A673 (cell line): ENCODE results near the gene NUP88. TPM values are rescaled to one million over a fixed set of nuclear protein-coding genes. Genes with fewer than 3 reads are reported as not detected.

Experiments used
- BruUV-seq: library from RNA; stranded (reverse); fragments of 400-500 nt; replicated peaks from 2 replicates; lab custom pipeline; 2021; lab: Mats Ljungman, UMichigan
- CTCF ChIA-PET: fragments of 300-600 bp; sonication (Branson Sonifier 250); formaldehyde crosslinking; loops from one replicate; lab custom pipeline; 2022; ENCODE audit warnings: antibody characterized with exemption; lab: Charles Lee
- POLR2A ChIA-PET: fragments of 300-600 bp; sonication (Branson Sonifier 250); formaldehyde crosslinking; loops from one replicate; lab custom pipeline; 2022; ENCODE audit warnings: antibody characterized with exemption; ENCODE audit not compliant: low non-redundant PET; lab: Charles Lee
- DNase-seq: peaks from one replicate; pipeline ENCODE4 v3.0.0-alpha.2; 2015; ENCODE audit warnings: low spot score
- H3K27ac ChIP-seq: fragments of 200-600 bp; sonication (generic); 2 replicates; pipeline ENCODE4 v1.5.1; 2016; ENCODE audit warnings: mixed run types, low read depth, mild to moderate bottlenecking, mixed read lengths, antibody characterized with exemption, low read length; ENCODE audit not compliant: poor library complexity, severe bottlenecking
- H3K27me3 ChIP-seq: fragments of 200-600 bp; sonication (generic); replicated peaks from 2 replicates; pipeline ENCODE4 v1.6.1; 2017; ENCODE audit warnings: mixed run types, low read depth, mild to moderate bottlenecking, mixed read lengths, antibody characterized with exemption, low read length; ENCODE audit not compliant: insufficient read depth, poor library complexity
- H3K36me3 ChIP-seq: fragments of 200-600 bp; sonication (generic); 2 replicates; pipeline ENCODE4 v1.6.1; 2016; ENCODE audit warnings: mixed run types, mild to moderate bottlenecking, mixed read lengths, antibody characterized with exemption, low read length; ENCODE audit not compliant: insufficient read depth, poor library complexity, severe bottlenecking
- H3K4me1 ChIP-seq: fragments of 200-600 bp; sonication (generic); 2 replicates; pipeline ENCODE4 v1.6.1; 2017; ENCODE audit warnings: mixed run types, mild to moderate bottlenecking, mixed read lengths, antibody characterized with exemption, low read length; ENCODE audit not compliant: insufficient read depth, poor library complexity, severe bottlenecking
- H3K4me3 ChIP-seq: fragments of 200-600 bp; sonication (generic); 2 replicates; pipeline ENCODE4 v1.5.1; 2016; ENCODE audit warnings: low read depth, mixed run types, mild to moderate bottlenecking, mixed read lengths, low read length; ENCODE audit not compliant: poor library complexity, severe bottlenecking
- H3K9me3 ChIP-seq: fragments of 200-600 bp; sonication (generic); 2 replicates; pipeline ENCODE4 v1.6.1; 2016; ENCODE audit warnings: mixed run types, low read depth, mild to moderate bottlenecking, mixed read lengths, antibody characterized with exemption, low read length; ENCODE audit not compliant: poor library complexity, severe bottlenecking
- CTCF ChIP-seq: fragments of 300-800, 200-600 bp; sonication (generic); conservative IDR thresholded peaks from 2 replicates; pipeline ENCODE4 v1.5.1; 2017; ENCODE audit warnings: low read depth, mild to moderate bottlenecking, antibody characterized with exemption, low read length, moderate library complexity, mixed read lengths
- EZH2 ChIP-seq: fragments of 200-600 bp; sonication (generic); IDR thresholded peaks from 2 replicates; pipeline ENCODE4 v1.6.1; 2017; ENCODE audit warnings: borderline replicate concordance, low read depth, mild to moderate bottlenecking, mixed read lengths, antibody characterized with exemption, low read length; ENCODE audit not compliant: poor library complexity, severe bottlenecking
- intact Hi-C: fragments of 100-400 bp; cut with micrococcal nuclease; formaldehyde crosslinking; loops from one replicate; pipeline ENCODE4 v1.10.0; 2022; ENCODE audit not compliant: unreplicated experiment
- total RNA-seq: library from RNA; stranded (reverse); gene quantifications from 2 replicates; pipeline ENCODE4 v1.2.3, GENCODE V29; 2021

NUP88 gene
- total RNA-seq, 1 experiment from 2014 or later, result 132 TPM

GRCh38 chr17:5344914-5345313 lies 74.5 kb downstream of the NUP88 start:
- ChIA-PET POLR2A (no interaction called here), CTCF (no interaction called here)
- intact Hi-C loops, result no loop called here
- no peak for TF ChIP-seq EZH2
- no peak for TF ChIP-seq CTCF
- Histone ChIP-seq H3K4me3 (no peak overlapping the region), H3K4me1 (no peaks in the 10 kb centered on the region), H3K9me3 (no peaks in the 10 kb centered on the region), H3K27me3 (no peaks in the 10 kb centered on the region), H3K36me3 (no peaks in the 10 kb centered on the region), H3K27ac (no peak overlapping the region)
- no TSS peak for BruUV-seq
- DNase-seq, result no peak

Other genes starting within 250 kb of the NUP88 start
- gene ZNF594, start 227.8 kb downstream of the NUP88 start, total RNA-seq, result 20.7 and 21.9 TPM in 2 replicates
- gene SCIMP, start 184.8 kb downstream of the NUP88 start, total RNA-seq, result not detected in 2 replicates
- 71.3 and 89.0 TPM in 2 replicates for gene RABEP1, start 137.4 kb downstream of the NUP88 start, total RNA-seq
- 120 and 123 TPM in 2 replicates for gene RPAIN, start 520 bp upstream of the NUP88 start, total RNA-seq
- 457 and 458 TPM in 2 replicates for gene C1QBP, start 19.5 kb upstream of the NUP88 start, total RNA-seq
- 47.0 and 47.4 TPM in 2 replicates for gene DHX33, start 49.3 kb upstream of the NUP88 start, total RNA-seq
- 92.4 and 97.0 TPM in 2 replicates for gene DERL2, start 66.5 kb upstream of the NUP88 start, total RNA-seq
- 30.6 and 33.9 TPM in 2 replicates for gene MIS12, start 66.9 kb upstream of the NUP88 start, total RNA-seq
- 5.2 and 6.7 TPM in 2 replicates for gene NLRP1, start 164.8 kb upstream of the NUP88 start, total RNA-seq